Heart left ventricle (tissue), 16 donors: ENCODE results near the gene SLC39A3. TPM values are rescaled to one million over a fixed set of nuclear protein-coding genes. Genes with fewer than 3 reads are reported as not detected.

ENCODE experiments used
- ATAC-seq, 4 donors: fragments of 200-7000 bp; cut with Tn5 transposase; one replicate each; pipeline ENCODE4 v1.9.1; 2020 to 2022; ENCODE audit warnings: moderate library complexity in 4 of 4, mild to moderate bottlenecking in 3 of 4, moderate number of reproducible peaks in 1 of 4
- DNase-seq, 5 donors: peaks; one replicate each; pipeline ENCODE4 v3.0.0-alpha.2; 2020
- H3K27ac ChIP-seq, 12 donors: fragments of 200-600 bp; sonication (generic) in 4 of 12; one replicate each; pipeline versions ENCODE4 v1.5.0 to v1.8.0; 2016 to 2022; ENCODE audit warnings: mild to moderate bottlenecking in 2 of 12
- H3K27me3 ChIP-seq, 9 donors: fragments of 200-600 bp; sonication (generic) in 2 of 9; one replicate each; pipeline versions ENCODE4 v1.5.1 to v1.8.0; 2016 to 2022; ENCODE audit warnings: mild to moderate bottlenecking in 3 of 9
- H3K36me3 ChIP-seq, 9 donors: fragments of 200-600 bp; sonication (generic) in 2 of 9; one replicate each; pipeline versions ENCODE4 v1.5.0 to v1.8.0; 2018 to 2022; ENCODE audit warnings: mild to moderate bottlenecking in 2 of 9
- H3K4me1 ChIP-seq, 12 donors: fragments of 200-600 bp; sonication (generic) in 4 of 12; one replicate each; pipeline versions ENCODE4 v1.5.0 to v1.8.0; 2016 to 2022; ENCODE audit warnings: mild to moderate bottlenecking in 3 of 12
- H3K4me3 ChIP-seq, 12 donors: fragments of 200-600 bp; sonication (generic) in 4 of 12; one replicate each; pipeline versions ENCODE4 v1.5.0 to v1.8.0; 2017 to 2022; ENCODE audit warnings: mild to moderate bottlenecking in 9 of 12, moderate library complexity in 4 of 12
- H3K9me3 ChIP-seq, 12 donors: fragments of 200-600 bp; sonication (generic) in 4 of 12; one replicate each; pipeline versions ENCODE4 v1.5.0 to v1.8.0; 2016 to 2022; ENCODE audit warnings: mild to moderate bottlenecking in 1 of 12
- CTCF ChIP-seq, 12 donors: fragments of 200-600 bp; sonication (generic) in 4 of 12; IDR thresholded peaks; one replicate each; pipeline versions ENCODE4 v1.5.0 to v1.8.0; 2018 to 2022; ENCODE audit warnings: antibody characterized with exemption in 12 of 12, mild to moderate bottlenecking in 5 of 12
- POLR2A ChIP-seq, 2 donors: fragments of 450-650 bp; IDR thresholded peaks; one replicate each; pipeline ENCODE4 v1.6.1; 2017; ENCODE audit warnings: antibody characterized with exemption in 2 of 2, mild to moderate bottlenecking in 2 of 2, moderate library complexity in 2 of 2
- WGBS, 4 donors: extraction: QIAGEN DNeasy Blood & Tissue Kit in 2 of 4; methylation state at CpG; one replicate each; pipeline versions ENCODE4 v1.1.5 to v1.1.7; 2013 to 2018; 5-methylcytosine and 5-hydroxymethylcytosine counted together
- intact Hi-C, 10 donors: fragments of 100-400 bp; cut with DNase I; formaldehyde crosslinking; loops; one replicate each; pipeline versions ENCODE4 v1.11.1 to v1.14.2; 2022
- polyA plus RNA-seq, 2 donors: library from polyadenylated mRNA; stranded (reverse); fragments of 200-250 nt; gene quantifications; one replicate each; pipeline ENCODE4 v1.2.3, GENCODE V29; 2013
- total RNA-seq, 9 donors: library from RNA; depleted of rRNA in 2 of 9; stranded (reverse); fragments of >200 nt in 2 of 9; fragmentation: NEBNext Ultra II Directional in 3 of 9; extraction: Animal tissue kit (Norgen Biotek cat#: 25700) in 3 of 9; gene quantifications; one replicate each; pipeline versions ENCODE4 v1.1.0 to v1.2.4, GENCODE V29; 2016 to 2023
- donor health status: ischemic (EF 13 %, LVEDD 7.1; RV severe dilation, severe dysfunction).
- donor health status: healthy with polysubstance abuse.
- donor health status: DM: no; HTN: yes; CAD: no.
- donor health status: DM: no; HTN: no; CAD: no.
- donor health status: ischemic (EF 25% LVEDD 6.9; RV normal size, moderate dysfunction).
- donor health status: ischemic (EF 25% LVEDD 5.7; RV mildly dilated, moderate dysfunction).
- donor health status: healthy.
- donor health status: DM: yes; HTN: yes; CAD: no.
- donor health status: ischemic (EF 35%, LVEDD 5.7; RV mildly dilated, moderate dysfunction).
- donor health status: nonischemic (EF 11% LVEDD 7.7; RV severe dilation, severe dysfunction).
- donor health status: DM: yes; HTN: yes; CAD: no.
- donor health status: PGD.
- donor health status: ischemic (EF 29% LVEDD 5.4; RV normal size, mild dysfunction).
- donor health status: nonischemic (EF 23%, LVEDD 6.1; RV moderate dilation, normal function).

The SLC39A3 gene
- total and polyA plus RNA-seq, 11 donors, result 16.4 to 63.7 (median 30.9) TPM

GRCh38 chr19:2735374-2735773, 4.4 kb downstream of the SLC39A3 start:
- H3K9me3 ChIP-seq, result peaks cover 0 to 4% (median 0%) of the 10 kb centered on the region in 12 donors
- no peak overlapping the region for H3K4me3 ChIP-seq
- H3K4me1 ChIP-seq, result peaks cover 0 to 18% (median 9%) of the 10 kb centered on the region in 12 donors
- H3K27ac ChIP-seq, result no peak overlapping the region
- peaks cover 0 to 49% (median 10%) of the 10 kb centered on the region in 9 donors for H3K36me3 ChIP-seq
- DNase-seq (no peak), ATAC-seq (no peak)
- 91 to 98% (median 97%) methylated on average over 12 of the region's 12 CpGs for WGBS, 4 donors
- TF ChIP-seq POLR2A (IDR thresholded peaks at IDR 0.05) (no peak), CTCF (IDR thresholded peaks at IDR 0.05) (no peak)
- intact Hi-C loops, result no loop called here
- H3K27me3 ChIP-seq, result no peaks in the 10 kb centered on the region

DNA sequence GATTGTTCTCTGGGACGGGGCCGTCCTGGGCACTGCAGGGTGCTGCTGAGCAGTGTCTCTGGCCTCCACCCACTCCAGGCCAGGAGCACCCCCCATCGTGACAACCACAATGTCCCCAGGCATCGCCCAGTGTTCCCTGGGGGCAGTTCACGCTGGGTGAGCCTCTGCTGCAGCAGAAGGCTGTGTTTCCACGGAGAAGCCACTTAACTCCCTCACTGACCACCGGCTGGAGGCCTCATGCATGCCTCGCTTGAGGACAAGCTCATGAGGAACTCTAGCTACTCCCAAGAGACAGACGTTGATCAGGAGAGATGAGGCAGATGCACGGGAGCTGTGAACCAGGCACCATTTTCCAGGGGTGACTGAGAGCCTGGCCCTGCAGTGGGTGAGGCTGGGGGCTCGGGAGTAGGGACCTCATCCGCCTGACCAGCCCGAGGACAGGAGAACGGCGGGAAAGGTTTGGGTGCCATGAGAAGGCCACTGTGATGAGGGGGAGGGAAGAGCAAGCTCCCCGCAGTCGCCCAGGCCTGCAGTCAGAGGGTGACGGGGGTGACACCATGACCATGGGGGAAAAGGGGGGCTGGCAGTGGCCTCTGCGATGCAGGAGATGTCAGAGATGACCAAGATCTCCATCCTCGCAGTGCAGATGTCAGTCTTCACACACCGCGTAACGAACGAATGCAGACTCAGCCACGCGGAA, 5.1 kb downstream of the SLC39A3 start:
- DNase-seq, result no peak
- Histone ChIP-seq H3K4me1 (peaks cover 0 to 18% (median 9%) of the 10 kb centered on the region in 12 donors), H3K9me3 (peaks cover 0 to 4% (median 0%) of the 10 kb centered on the region in 12 donors), H3K27ac (no peak overlapping the region), H3K36me3 (peaks cover 0 to 49% (median 10%) of the 10 kb centered on the region in 9 donors), H3K27me3 (no peaks in the 10 kb centered on the region), H3K4me3 (no peak overlapping the region)
- ATAC-seq, result no peak
- TF ChIP-seq POLR2A (IDR thresholded peaks at IDR 0.05) (no peak), CTCF (IDR thresholded peaks at IDR 0.05) (no peak)
- intact Hi-C loops, result no loop called here
- WGBS, 4 donors, result 90 to 93% (median 92%) methylated on average over 24 to 26 of the region's 26 CpGs

DNA sequence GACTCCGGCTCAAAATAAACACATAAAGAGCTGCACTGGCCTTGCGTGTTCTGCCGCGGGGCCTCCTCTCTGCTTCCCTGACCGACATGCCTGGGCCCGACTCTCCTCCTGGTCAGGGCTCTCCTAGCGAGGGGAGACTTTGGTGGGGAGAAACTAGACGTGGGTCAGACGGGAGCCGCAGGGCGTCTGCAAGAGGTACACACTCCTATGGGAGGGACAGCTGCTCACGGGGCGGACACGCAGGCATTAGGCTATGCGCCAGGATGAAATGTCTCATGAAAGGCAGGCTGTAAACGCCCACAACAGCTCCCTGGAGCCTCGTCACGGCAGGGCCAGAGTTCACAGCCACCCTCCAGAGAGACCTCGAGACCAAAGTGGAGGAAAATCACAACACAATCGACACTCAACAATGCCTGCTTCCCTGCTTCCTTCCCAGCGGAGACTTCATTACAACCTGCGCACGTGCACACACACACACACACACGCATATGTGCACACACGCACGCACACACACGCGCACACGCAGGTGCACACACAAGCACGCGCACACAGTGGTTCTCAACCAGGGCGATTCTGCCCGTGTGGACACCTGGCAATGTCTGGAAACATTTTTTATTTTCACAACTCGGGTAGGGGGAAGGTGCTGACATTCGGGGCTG, 5.8 kb downstream of the SLC39A3 start:
- Histone ChIP-seq H3K4me3 (no peak overlapping the region), H3K27ac (no peak overlapping the region), H3K4me1 (peaks cover 0 to 13% (median 5%) of the 10 kb centered on the region in 12 donors), H3K9me3 (peaks cover 0 to 4% (median 0%) of the 10 kb centered on the region in 12 donors), H3K36me3 (peaks cover 0 to 49% (median 10%) of the 10 kb centered on the region in 9 donors), H3K27me3 (no peaks in the 10 kb centered on the region)
- 87 to 90% (median 90%) methylated on average over 32 to 35 of the region's 35 CpGs for WGBS, 4 donors
- no peak for TF ChIP-seq POLR2A (IDR thresholded peaks at IDR 0.05)
- TF ChIP-seq CTCF (IDR thresholded peaks at IDR 0.05), result no peak
- ATAC-seq (no peak), DNase-seq (no peak)
- intact Hi-C loops, result no loop called here

DNA sequence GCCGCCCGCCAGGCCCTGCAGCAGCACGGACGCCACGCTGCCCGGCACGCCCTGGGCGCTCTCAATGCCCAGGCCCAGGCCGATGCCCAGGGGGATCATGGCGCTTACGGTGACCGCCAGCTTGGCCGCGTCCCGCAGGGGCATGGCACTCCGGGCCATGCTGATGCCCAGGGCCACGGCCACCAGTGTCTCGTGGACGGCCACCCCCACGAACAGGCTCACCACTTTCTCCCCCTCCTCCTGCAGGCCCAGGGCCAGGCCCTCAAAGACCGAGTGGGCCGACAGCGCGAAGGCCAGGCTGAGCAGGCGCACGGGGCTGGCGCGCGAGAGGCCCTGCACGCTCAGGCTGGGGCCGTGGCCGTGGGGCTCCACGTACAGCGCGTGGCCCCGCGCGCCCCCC, 6.9 kb downstream of the SLC39A3 start:
- H3K9me3 ChIP-seq, result peaks cover 0 to 4% (median 0%) of the 10 kb centered on the region in 12 donors
- no peak overlapping the region for H3K4me3 ChIP-seq
- peaks cover 0 to 2% (median 0%) of the 10 kb centered on the region in 9 donors for H3K27me3 ChIP-seq
- TF ChIP-seq POLR2A (IDR thresholded peaks at IDR 0.05), result no peak
- no peak for TF ChIP-seq CTCF (IDR thresholded peaks at IDR 0.05)
- no peak for DNase-seq
- peaks cover 0 to 4% (median 0%) of the 10 kb centered on the region in 12 donors for H3K4me1 ChIP-seq
- intact Hi-C loops, result no loop called here
- H3K27ac ChIP-seq, result no peak overlapping the region
- no peak for ATAC-seq
- peaks cover 0 to 49% (median 10%) of the 10 kb centered on the region in 9 donors for H3K36me3 ChIP-seq
- WGBS, 4 donors, result 96 to 100% (median 96%) methylated on average over 3 to 38 of the region's 38 CpGs
